ENCODE results near the gene ELK3. TPM values are rescaled to one million over a fixed set of nuclear protein-coding genes. Genes with fewer than 3 reads are reported as not detected.

Gene ELK3
- total and polyA plus RNA-seq, 2 of the 8 experiments (the other 6 are each of a cell fraction or from before 2014, with no cell fraction given), result 3.5 to 14.3 TPM

GRCh38 chr12:96295532-96296160, 101.5 kb downstream of the ELK3 start (continued):
- no peak for TF ChIP-seq FOSL1 (IDR thresholded peaks at IDR 0.05; ENCODE audit: insufficient read depth, low read depth, low read length)
- no peak for TF ChIP-seq SUZ12 (IDR thresholded peaks at IDR 0.05; ENCODE audit: low read length)
- TF ChIP-seq CBX8 (IDR thresholded peaks at IDR 0.05; ENCODE audit: borderline replicate concordance, low read depth, low read length), result no peak
- TF ChIP-seq JUN (IDR thresholded peaks at IDR 0.05; ENCODE audit: low read depth, low read length), result no peak
